SK-N-SH (cell line): ENCODE results near the gene FAM89B. TPM values are rescaled to one million over a fixed set of nuclear protein-coding genes. Genes with fewer than 3 reads are reported as not detected.

Experiments
- CTCF ChIA-PET: fragments of 300-600, 350-600 bp; formaldehyde crosslinking; extraction: SDS; loops from one replicate; lab custom pipeline; 2021; lab: Yijun Ruan, JAX
- POLR2A ChIA-PET: fragments of 350-600 bp; sonication (Branson Sonifier 250); formaldehyde crosslinking; extraction: SDS; loops from one replicate; lab custom pipeline; 2020; ENCODE audit warnings: antibody characterized with exemption, inconsistent platforms; lab: Yijun Ruan, JAX
- DNase-seq: peaks from one replicate; pipeline ENCODE4 v3.0.0; 2012
- H2AFZ ChIP-seq: fragments of 200-600 bp; sonication (generic); 2 replicates; pipeline ENCODE4 v1.8.1; 2016; ENCODE audit warnings: antibody characterized with exemption, mild to moderate bottlenecking, low read depth
- H3F3A ChIP-seq: fragments of 200-600 bp; sonication (generic); replicated peaks from 2 replicates; pipeline ENCODE3; 2016; ENCODE audit warnings: antibody characterized with exemption, mild to moderate bottlenecking; ENCODE audit not compliant: insufficient read depth
- H3K27ac ChIP-seq, 2 experiments: fragments of 200-500 bp in 1 of 2; fragments of 200-600 bp in 1 of 2; sonication (Bioruptor generic) in 1 of 2; sonication (generic), shearing (Covaris generic) in 1 of 2; 2 replicates each; pipeline versions ENCODE4 v1.5.1 to v1.6.1; 2014 to 2016; ENCODE audit warnings: low read depth in 2 of 2, inconsistent platforms in 1 of 2, low read length in 1 of 2, mild to moderate bottlenecking in 1 of 2, mixed read lengths in 1 of 2
- H3K27me3 ChIP-seq: fragments of 200-600 bp; sonication (generic), shearing (Covaris generic); 2 replicates; pipeline ENCODE4 v1.6.1; 2016; ENCODE audit warnings: mixed run types; ENCODE audit not compliant: insufficient read depth
- H3K36me3 ChIP-seq, 2 experiments: fragments of 200-500 bp in 1 of 2; fragments of 200-600 bp in 1 of 2; sonication (Bioruptor generic) in 1 of 2; sonication (generic) in 1 of 2; replicated peaks in 1 of 2; 2 replicates each; pipeline versions ENCODE3 to v1.5.1; 2014 to 2016; ENCODE audit warnings: low read length in 1 of 2, mild to moderate bottlenecking in 1 of 2; ENCODE audit not compliant: insufficient read depth in 2 of 2, control insufficient read depth in 1 of 2
- H3K4me1 ChIP-seq, 2 experiments: fragments of 200-500 bp in 1 of 2; fragments of 200-600 bp in 1 of 2; sonication (Bioruptor generic) in 1 of 2; sonication (generic), shearing (Covaris generic) in 1 of 2; 2 replicates each; pipeline versions ENCODE4 v1.5.1 to v1.6.1; 2014 to 2016; ENCODE audit warnings: low read depth in 1 of 2, low read length in 1 of 2, mixed run types in 1 of 2; ENCODE audit not compliant: insufficient read depth in 2 of 2, control insufficient read depth in 1 of 2
- H3K4me2 ChIP-seq: fragments of 200-600 bp; sonication (generic), shearing (Covaris generic); 2 replicates; pipeline ENCODE4 v1.6.1; 2017; ENCODE audit warnings: mixed run types
- H3K4me3 ChIP-seq, 2 experiments: fragments of 200-500 bp in 1 of 2; fragments of 200-600 bp in 1 of 2; sonication (Bioruptor generic) in 1 of 2; sonication (generic), shearing (Covaris generic) in 1 of 2; 2 replicates each; pipeline versions ENCODE4 v1.5.1 to v1.8.1; 2014 to 2016; ENCODE audit warnings: low read depth in 2 of 2, inconsistent platforms in 1 of 2, low read length in 1 of 2, mild to moderate bottlenecking in 1 of 2, mixed read lengths in 1 of 2, moderate library complexity in 1 of 2
- H3K79me2 ChIP-seq: fragments of 200-600 bp; sonication (generic); 2 replicates; pipeline ENCODE4 v1.8.1; 2017; ENCODE audit warnings: mild to moderate bottlenecking; ENCODE audit not compliant: insufficient read depth
- H3K9ac ChIP-seq: fragments of 200-600 bp; sonication (generic); 2 replicates; pipeline ENCODE4 v1.6.1; 2017; ENCODE audit warnings: mixed run types
- H3K9me2 ChIP-seq: fragments of 200-600 bp; sonication (generic); 2 replicates; pipeline ENCODE4 v1.6.1; 2017; ENCODE audit warnings: mixed run types
- H3K9me3 ChIP-seq: fragments of 200-600 bp; sonication (generic); 2 replicates; pipeline ENCODE4 v1.6.1; 2017; ENCODE audit warnings: mixed run types, mild to moderate bottlenecking, moderate library complexity
- H4K20me1 ChIP-seq: fragments of 200-600 bp; sonication (generic); 2 replicates; pipeline ENCODE4 v1.6.1; 2017; ENCODE audit warnings: mild to moderate bottlenecking, mixed run types; ENCODE audit not compliant: insufficient read depth
- CTCF ChIP-seq: fragments of 200-600 bp; sonication (generic); IDR thresholded peaks from 2 replicates; pipeline ENCODE4 v1.6.1; 2017; ENCODE audit warnings: antibody characterized with exemption, mild to moderate bottlenecking, moderate library complexity
- ELF1 ChIP-seq: IDR thresholded peaks from 2 replicates; pipeline ENCODE4 v1.4.0; 2012
- EP300 ChIP-seq, 2 experiments: IDR thresholded peaks; 2 replicates each; pipeline versions ENCODE4 v1.4.0 to v1.6.1; 2012; ENCODE audit warnings: borderline replicate concordance in 1 of 2, low read depth in 1 of 2, low read length in 1 of 2
- EZH2phosphoT487 ChIP-seq: fragments of 200-600 bp; sonication (generic); IDR thresholded peaks from 2 replicates; pipeline ENCODE4 v1.6.1; 2017; ENCODE audit warnings: low read depth, mixed run types, mild to moderate bottlenecking, antibody characterized with exemption, moderate library complexity, borderline replicate concordance
- FOSL2 ChIP-seq: IDR thresholded peaks from 2 replicates; pipeline ENCODE4 v1.4.0; 2012; ENCODE audit warnings: low read depth, mild to moderate bottlenecking, moderate library complexity, borderline replicate concordance
- FOXM1 ChIP-seq: IDR thresholded peaks from 2 replicates; pipeline ENCODE4 v1.4.0; 2012; ENCODE audit warnings: low read depth, mild to moderate bottlenecking
- GATA2 ChIP-seq: sonication (generic); formaldehyde crosslinking; IDR thresholded peaks from 2 replicates; pipeline ENCODE4 v1.5.0; 2020; ENCODE audit warnings: mild to moderate bottlenecking, missing genetic modification reagents
- NFIC ChIP-seq: IDR thresholded peaks from 2 replicates; pipeline ENCODE4 v1.4.0; 2012; ENCODE audit warnings: borderline replicate concordance
- PBX3 ChIP-seq: IDR thresholded peaks from 2 replicates; pipeline ENCODE4; 2012
- POLR2AphosphoS5 ChIP-seq: IDR thresholded peaks from 2 replicates; pipeline ENCODE4 v1.6.1; 2012; ENCODE audit warnings: low read depth, low read length
- RAD21 ChIP-seq: IDR thresholded peaks from 2 replicates; pipeline ENCODE4 v1.6.1; 2012; ENCODE audit warnings: mild to moderate bottlenecking, low read length
- RCOR1 ChIP-seq: fragments of 150-350 bp; IDR thresholded peaks from 2 replicates; pipeline ENCODE4 v1.6.1; 2017; ENCODE audit warnings: antibody characterized with exemption, low read length
- RXRA ChIP-seq: IDR thresholded peaks from 2 replicates; pipeline ENCODE4 v1.4.0; 2012; ENCODE audit warnings: low read depth, mild to moderate bottlenecking, borderline replicate concordance
- TCF12 ChIP-seq: IDR thresholded peaks from 2 replicates; pipeline ENCODE4 v1.4.0; 2012
- TEAD4 ChIP-seq: IDR thresholded peaks from 2 replicates; pipeline ENCODE4 v1.4.0; 2012; ENCODE audit warnings: mild to moderate bottlenecking, borderline replicate concordance; ENCODE audit not compliant: insufficient read depth
- USF1 ChIP-seq: IDR thresholded peaks from 2 replicates; pipeline ENCODE4 v1.4.0; 2012; ENCODE audit warnings: low read depth, borderline replicate concordance
- WGBS: methylation state at CpG from one replicate; pipeline ENCODE4 v1.1.6; 2017; ENCODE audit warnings: low lambda C conversion rate; 5-methylcytosine and 5-hydroxymethylcytosine counted together
- polyA plus RNA-seq, 3 experiments: library from polyadenylated mRNA; depleted of rRNA; stranded (reverse); fragments of >200 nt; gene quantifications; 2 replicates each; pipeline ENCODE4 v1.2.3, GENCODE V29; 2012
- TF ChIP-seq, protein P1 (sequence below): IDR thresholded peaks from 2 replicates; pipeline ENCODE4 v1.4.0; 2012; ENCODE audit warnings: low read depth
- TF ChIP-seq, protein P2 (sequence below): fragments of 150-350 bp; IDR thresholded peaks from 2 replicates; pipeline ENCODE4 v1.6.1; 2016; ENCODE audit warnings: mild to moderate bottlenecking, low read depth, low read length
- TF ChIP-seq, protein P3 (sequence below): IDR thresholded peaks from 2 replicates; pipeline ENCODE4 v1.6.1; 2012; ENCODE audit warnings: mild to moderate bottlenecking, low read depth, low read length, moderate library complexity

FAM89B gene
- polyA plus RNA-seq, 1 of the 3 experiments (the other 2 are of a cell fraction), result 65.3 TPM

DNA sequence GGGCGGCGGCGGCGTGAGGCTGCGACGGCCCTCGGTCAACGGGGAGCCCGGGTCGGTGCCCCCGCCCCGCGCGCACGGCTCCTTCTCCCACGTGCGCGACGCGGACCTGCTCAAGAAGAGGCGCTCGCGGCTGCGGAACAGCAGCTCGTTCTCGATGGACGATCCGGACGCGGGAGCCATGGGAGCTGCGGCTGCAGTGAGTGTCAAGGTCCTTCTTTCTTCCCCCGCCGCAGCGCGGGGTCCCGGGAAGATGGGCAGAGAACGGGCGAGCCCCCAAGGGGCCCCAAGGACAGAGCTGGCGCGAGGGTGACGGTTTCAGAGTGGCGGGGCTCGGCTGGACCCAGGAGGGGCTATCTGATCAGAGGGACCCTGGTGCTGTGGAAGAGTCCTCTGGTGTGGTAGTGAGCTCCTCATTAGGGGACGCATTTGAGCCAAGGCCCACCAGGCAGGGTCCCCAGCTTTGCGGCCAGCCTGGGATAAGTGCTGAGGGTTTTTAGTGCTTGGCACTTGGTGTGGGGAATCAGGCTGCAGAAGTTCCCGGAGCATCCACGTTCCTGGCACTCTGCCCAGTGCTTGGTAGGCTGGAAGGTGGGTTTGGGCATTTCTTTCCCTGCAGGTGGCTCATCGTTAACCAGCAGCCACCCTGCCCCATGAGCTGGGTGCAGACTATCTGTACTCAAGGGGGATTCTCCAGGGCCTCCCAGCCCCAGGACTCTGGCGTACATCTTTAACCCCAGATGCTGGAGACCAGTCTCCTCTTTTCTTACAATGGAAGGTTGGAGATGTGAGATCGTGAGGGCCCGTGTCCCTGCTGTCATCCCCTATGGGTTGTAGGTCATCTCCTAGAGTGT lies 13.3 kb downstream of the FAM89B start:
- no peaks in the 10 kb centered on the region for H3K27me3 ChIP-seq
- H4K20me1 ChIP-seq, result 0 out of 2 replicates have a peak, but pooled peaks cover 3% of the 10 kb centered on the region
- H3K36me3 ChIP-seq, result peaks cover 0 to 31% of the 10 kb centered on the region in 2 experiments
- no peak overlapping the region for H3K4me2 ChIP-seq
- H3K79me2 ChIP-seq, result no peaks in the 10 kb centered on the region
- DNase-seq, result peak; percentile 36
- no peaks in the 10 kb centered on the region for H3K9me2 ChIP-seq
- H3K9me3 ChIP-seq, result no peaks in the 10 kb centered on the region
- peaks cover 16% of the 10 kb centered on the region for H3F3A ChIP-seq
- POLR2A ChIA-PET, result no interaction called here
- H3K27ac ChIP-seq, result peak overlapping the region in 1 of 2 experiments; percentile 14; a peak in 1 of 4 replicates
- WGBS, result 92% methylated on average over 31 of the region's 51 CpGs
- no peak overlapping the region for H2AFZ ChIP-seq
- no peak overlapping the region for H3K4me3 ChIP-seq
- H3K4me1 ChIP-seq, result peaks cover 0 to 7% of the 10 kb centered on the region in 2 experiments; a peak in 1 of 4 replicates
- H3K9ac ChIP-seq, result no peak overlapping the region
- CTCF ChIA-PET, result interaction anchor here (0.6 to 12.8 kb wide), 5 partner anchors 8 to 1654 kb away, joined by 3 to 216 read pairs (median 3); partner anchors contain the start of genes EHBP1L1 and FAM89B
- TF ChIP-seq POLR2AphosphoS5 (no peak), NFIC (no peak), RCOR1 (no peak), FOSL2 (no peak), RAD21 (no peak), EP300 (IDR thresholded peaks at IDR 0.05; ENCODE audit: borderline replicate concordance in 1 of 2, low read depth in 1 of 2, low read length in 1 of 2) (no peak), ELF1 (no peak), CTCF (no peak), FOXM1 (no peak), GATA2 (CRISPR knock-in tag) (no peak), PBX3 (no peak), RXRA (no peak), TEAD4 (no peak), EZH2phosphoT487 (no peak), USF1 (no peak), TCF12 (no peak)
- TF ChIP-seq, protein P1, sequence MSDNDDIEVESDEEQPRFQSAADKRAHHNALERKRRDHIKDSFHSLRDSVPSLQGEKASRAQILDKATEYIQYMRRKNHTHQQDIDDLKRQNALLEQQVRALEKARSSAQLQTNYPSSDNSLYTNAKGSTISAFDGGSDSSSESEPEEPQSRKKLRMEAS, result no peak
- TF ChIP-seq, protein P2, sequence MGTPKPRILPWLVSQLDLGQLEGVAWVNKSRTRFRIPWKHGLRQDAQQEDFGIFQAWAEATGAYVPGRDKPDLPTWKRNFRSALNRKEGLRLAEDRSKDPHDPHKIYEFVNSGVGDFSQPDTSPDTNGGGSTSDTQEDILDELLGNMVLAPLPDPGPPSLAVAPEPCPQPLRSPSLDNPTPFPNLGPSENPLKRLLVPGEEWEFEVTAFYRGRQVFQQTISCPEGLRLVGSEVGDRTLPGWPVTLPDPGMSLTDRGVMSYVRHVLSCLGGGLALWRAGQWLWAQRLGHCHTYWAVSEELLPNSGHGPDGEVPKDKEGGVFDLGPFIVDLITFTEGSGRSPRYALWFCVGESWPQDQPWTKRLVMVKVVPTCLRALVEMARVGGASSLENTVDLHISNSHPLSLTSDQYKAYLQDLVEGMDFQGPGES, result no peak
- TF ChIP-seq, protein P3, sequence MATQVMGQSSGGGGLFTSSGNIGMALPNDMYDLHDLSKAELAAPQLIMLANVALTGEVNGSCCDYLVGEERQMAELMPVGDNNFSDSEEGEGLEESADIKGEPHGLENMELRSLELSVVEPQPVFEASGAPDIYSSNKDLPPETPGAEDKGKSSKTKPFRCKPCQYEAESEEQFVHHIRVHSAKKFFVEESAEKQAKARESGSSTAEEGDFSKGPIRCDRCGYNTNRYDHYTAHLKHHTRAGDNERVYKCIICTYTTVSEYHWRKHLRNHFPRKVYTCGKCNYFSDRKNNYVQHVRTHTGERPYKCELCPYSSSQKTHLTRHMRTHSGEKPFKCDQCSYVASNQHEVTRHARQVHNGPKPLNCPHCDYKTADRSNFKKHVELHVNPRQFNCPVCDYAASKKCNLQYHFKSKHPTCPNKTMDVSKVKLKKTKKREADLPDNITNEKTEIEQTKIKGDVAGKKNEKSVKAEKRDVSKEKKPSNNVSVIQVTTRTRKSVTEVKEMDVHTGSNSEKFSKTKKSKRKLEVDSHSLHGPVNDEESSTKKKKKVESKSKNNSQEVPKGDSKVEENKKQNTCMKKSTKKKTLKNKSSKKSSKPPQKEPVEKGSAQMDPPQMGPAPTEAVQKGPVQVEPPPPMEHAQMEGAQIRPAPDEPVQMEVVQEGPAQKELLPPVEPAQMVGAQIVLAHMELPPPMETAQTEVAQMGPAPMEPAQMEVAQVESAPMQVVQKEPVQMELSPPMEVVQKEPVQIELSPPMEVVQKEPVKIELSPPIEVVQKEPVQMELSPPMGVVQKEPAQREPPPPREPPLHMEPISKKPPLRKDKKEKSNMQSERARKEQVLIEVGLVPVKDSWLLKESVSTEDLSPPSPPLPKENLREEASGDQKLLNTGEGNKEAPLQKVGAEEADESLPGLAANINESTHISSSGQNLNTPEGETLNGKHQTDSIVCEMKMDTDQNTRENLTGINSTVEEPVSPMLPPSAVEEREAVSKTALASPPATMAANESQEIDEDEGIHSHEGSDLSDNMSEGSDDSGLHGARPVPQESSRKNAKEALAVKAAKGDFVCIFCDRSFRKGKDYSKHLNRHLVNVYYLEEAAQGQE, result no peak
